Uterus (tissue), 4 donors: ENCODE measurements around the gene FBLN1. TPM values are rescaled to one million over a fixed set of nuclear protein-coding genes. Genes with fewer than 3 reads are reported as not detected.
"Not testable (repeated sequence)": the region's sequence is repeated elsewhere in the genome, so short reads cannot be mapped to it uniquely, and the experiment has no call there.

ENCODE experiments used
- DNase-seq, 2 donors: peaks; one replicate each; pipeline ENCODE4 v3.0.0-alpha.2; 2019 to 2020
- H3K27ac ChIP-seq, 2 donors: fragments of 200-600 bp; sonication (generic); 1 replicate in 1 of 2; 2 replicates in 1 of 2; pipeline ENCODE4 v1.5.1; 2016 to 2018
- H3K27me3 ChIP-seq, 2 donors: fragments of 200-600 bp; sonication (generic); one replicate each; pipeline ENCODE4 v1.5.1; 2018 to 2019; ENCODE audit warnings: control low read depth in 1 of 2
- H3K36me3 ChIP-seq, 2 donors: fragments of 200-600 bp; sonication (generic); one replicate each; pipeline ENCODE4 v1.5.1; 2019; ENCODE audit warnings: control low read depth in 1 of 2
- H3K4me1 ChIP-seq, 2 donors: fragments of 200-600 bp; sonication (generic); one replicate each; pipeline ENCODE4 v1.5.1; 2018 to 2019; ENCODE audit warnings: control low read depth in 1 of 2
- H3K4me3 ChIP-seq, 2 donors: fragments of 200-600 bp; sonication (generic); 1 replicate in 1 of 2; 2 replicates in 1 of 2; pipeline ENCODE4 v1.5.1; 2018 to 2019; ENCODE audit warnings: mild to moderate bottlenecking in 1 of 2
- H3K9me3 ChIP-seq, 2 donors: fragments of 200-600 bp; sonication (generic); one replicate each; pipeline ENCODE4 v1.5.1; 2019; ENCODE audit warnings: control low read depth in 1 of 2
- POLR2A ChIP-seq, 2 donors: fragments of 450-650 bp; IDR thresholded peaks; one replicate each; pipeline ENCODE4 v1.6.1; 2016; ENCODE audit warnings: antibody characterized with exemption in 2 of 2, mild to moderate bottlenecking in 1 of 2, moderate library complexity in 1 of 2
- intact Hi-C: fragments of 100-400 bp; cut with DNase I; formaldehyde crosslinking; loops from one replicate; pipeline ENCODE4 v1.15.1; 2023; ENCODE audit warnings: low total_unique reads
- total RNA-seq, 4 donors: library from RNA; depleted of rRNA in 3 of 4; stranded (reverse); fragments of >200 nt in 3 of 4; gene quantifications; one replicate each; pipeline versions ENCODE4 v1.1.0 to v1.2.4, GENCODE V29; 2014 to 2023
- TF ChIP-seq, protein P1 (sequence below), 4 experiments: fragments of 200-600 bp in 2 of 4; fragments of 450-650 bp in 2 of 4; sonication (generic) in 2 of 4; IDR thresholded peaks; one replicate each; pipeline ENCODE4 v1.5.1; 2016 to 2019; ENCODE audit warnings: antibody characterized with exemption in 4 of 4, mild to moderate bottlenecking in 2 of 4, moderate library complexity in 1 of 4
- donor health status: DM: yes; HTN: yes; CAD: no.

FBLN1 gene
- total RNA-seq, 4 donors from 2014 or later: 388 to 644 (median 479) TPM

DNA sequence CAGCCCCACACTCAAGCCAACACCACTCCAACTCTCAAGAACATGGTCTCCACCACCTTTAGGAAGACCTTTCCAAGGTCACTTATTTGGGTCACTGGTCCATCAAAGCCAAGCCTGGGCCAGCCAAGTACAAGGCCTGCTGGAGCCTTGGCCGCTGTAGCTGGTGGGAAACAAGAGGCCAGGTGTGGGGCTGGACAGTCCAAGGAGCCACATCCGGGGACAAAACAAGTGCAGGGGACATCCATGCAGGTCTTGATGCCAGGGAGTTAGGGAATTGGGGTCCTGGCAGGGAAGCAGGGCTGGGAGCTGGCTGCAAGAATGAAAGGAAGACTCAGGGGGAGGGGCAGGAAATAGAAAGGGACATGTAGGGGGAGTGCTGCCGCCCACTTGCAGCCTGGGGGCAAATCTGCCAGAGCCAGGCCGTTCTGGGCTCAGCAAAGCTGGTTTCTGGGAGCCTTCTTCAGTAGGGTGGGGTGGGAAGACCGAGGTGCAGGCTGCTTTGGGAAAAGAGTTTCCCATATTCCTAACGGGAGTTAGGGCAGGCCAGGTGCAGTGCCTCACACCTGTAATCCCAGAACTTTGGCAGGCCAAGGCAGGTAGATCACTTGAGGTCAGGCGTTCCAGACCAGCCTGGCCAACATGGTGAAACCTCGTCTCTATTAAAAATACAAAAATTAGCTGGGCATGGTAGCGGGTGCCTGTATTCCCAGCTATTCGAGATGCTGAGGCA is 99.5 kb downstream of the FBLN1 start:
- Histone ChIP-seq H3K9me3 (no peaks in the 10 kb centered on the region), H3K36me3 (no peaks in the 10 kb centered on the region), H3K27ac (no peak overlapping the region), H3K27me3 (no peaks in the 10 kb centered on the region), H3K4me3 (no peak overlapping the region), H3K4me1 (no peaks in the 10 kb centered on the region)
- TF ChIP-seq, protein P1, sequence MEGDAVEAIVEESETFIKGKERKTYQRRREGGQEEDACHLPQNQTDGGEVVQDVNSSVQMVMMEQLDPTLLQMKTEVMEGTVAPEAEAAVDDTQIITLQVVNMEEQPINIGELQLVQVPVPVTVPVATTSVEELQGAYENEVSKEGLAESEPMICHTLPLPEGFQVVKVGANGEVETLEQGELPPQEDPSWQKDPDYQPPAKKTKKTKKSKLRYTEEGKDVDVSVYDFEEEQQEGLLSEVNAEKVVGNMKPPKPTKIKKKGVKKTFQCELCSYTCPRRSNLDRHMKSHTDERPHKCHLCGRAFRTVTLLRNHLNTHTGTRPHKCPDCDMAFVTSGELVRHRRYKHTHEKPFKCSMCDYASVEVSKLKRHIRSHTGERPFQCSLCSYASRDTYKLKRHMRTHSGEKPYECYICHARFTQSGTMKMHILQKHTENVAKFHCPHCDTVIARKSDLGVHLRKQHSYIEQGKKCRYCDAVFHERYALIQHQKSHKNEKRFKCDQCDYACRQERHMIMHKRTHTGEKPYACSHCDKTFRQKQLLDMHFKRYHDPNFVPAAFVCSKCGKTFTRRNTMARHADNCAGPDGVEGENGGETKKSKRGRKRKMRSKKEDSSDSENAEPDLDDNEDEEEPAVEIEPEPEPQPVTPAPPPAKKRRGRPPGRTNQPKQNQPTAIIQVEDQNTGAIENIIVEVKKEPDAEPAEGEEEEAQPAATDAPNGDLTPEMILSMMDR (IDR thresholded peaks at IDR 0.05): no peak
- no peak for TF ChIP-seq POLR2A (IDR thresholded peaks at IDR 0.05)
- DNase-seq: no peak
- intact Hi-C loops: no loop called here

DNA sequence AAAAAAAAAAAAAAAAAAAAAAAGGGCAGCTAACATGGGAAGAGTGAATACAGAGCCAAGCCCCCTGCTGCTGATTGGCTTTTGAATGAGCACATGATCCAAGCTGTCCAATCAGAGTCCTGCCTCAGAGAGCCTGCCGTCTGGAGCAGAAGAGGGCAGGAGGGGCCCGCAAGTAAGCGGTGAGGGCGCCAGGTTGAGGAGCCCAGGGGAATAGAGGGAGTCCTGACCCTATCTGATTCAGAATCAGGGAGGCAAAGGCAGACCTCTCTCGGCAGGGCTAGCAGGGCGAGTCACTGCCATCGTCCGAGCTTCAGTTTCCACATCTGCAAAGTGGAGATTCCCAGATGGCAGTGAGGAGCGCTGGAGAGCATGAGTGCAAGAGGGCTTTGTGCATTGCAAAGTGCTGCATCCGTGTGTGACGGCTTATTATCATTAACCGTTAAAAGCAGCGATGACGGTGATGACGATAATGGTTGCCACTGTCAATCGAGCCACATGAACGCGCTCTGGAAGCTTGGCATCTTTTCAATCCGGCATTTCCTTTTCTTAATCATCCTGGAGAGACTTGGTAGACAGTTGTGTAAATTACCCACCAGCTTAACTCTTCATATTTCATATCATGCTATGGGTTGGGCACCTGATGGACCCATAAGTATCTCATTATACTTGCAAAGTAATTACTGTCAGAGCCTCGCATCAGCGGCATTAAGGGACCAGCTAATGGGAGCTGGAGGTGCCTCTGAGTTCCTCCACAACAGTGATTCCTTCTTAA is 100.3 kb downstream of the FBLN1 start:
- Histone ChIP-seq H3K27me3 (no peaks in the 10 kb centered on the region), H3K36me3 (no peaks in the 10 kb centered on the region), H3K9me3 (no peaks in the 10 kb centered on the region), H3K27ac (no peak overlapping the region), H3K4me3 (no peak overlapping the region), H3K4me1 (no peaks in the 10 kb centered on the region)
- intact Hi-C loops: no loop called here
- TF ChIP-seq, protein P1 (IDR thresholded peaks at IDR 0.05): no peak
- TF ChIP-seq POLR2A (IDR thresholded peaks at IDR 0.05): no peak
- no peak for DNase-seq

DNA sequence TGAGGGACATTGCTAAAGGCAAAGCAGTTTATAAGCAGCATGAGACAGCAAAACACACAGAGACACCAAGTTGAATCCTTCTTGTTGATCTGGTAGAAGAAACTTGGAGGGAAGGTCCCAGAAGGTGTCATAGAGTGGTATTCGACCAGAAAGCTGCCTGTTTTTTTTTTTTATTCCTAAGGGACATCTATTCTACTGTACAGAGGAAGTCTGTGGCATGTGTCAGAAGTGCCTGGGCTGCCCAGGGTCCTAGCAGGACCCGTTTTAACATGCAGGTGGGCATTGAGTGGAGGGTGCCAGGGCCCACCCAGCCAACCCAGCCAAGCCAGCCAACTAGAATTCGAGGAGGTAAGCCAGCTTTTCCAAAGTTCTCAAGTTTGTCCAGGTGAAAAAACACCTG is 100.9 kb downstream of the FBLN1 start:
- Histone ChIP-seq H3K27ac (no peak overlapping the region), H3K4me1 (no peaks in the 10 kb centered on the region), H3K9me3 (no peaks in the 10 kb centered on the region), H3K27me3 (no peaks in the 10 kb centered on the region), H3K36me3 (no peaks in the 10 kb centered on the region), H3K4me3 (no peak overlapping the region)
- intact Hi-C loops: no loop called here
- TF ChIP-seq POLR2A (IDR thresholded peaks at IDR 0.05): no peak
- TF ChIP-seq, protein P1 (IDR thresholded peaks at IDR 0.05): no peak
- no peak for DNase-seq

DNA sequence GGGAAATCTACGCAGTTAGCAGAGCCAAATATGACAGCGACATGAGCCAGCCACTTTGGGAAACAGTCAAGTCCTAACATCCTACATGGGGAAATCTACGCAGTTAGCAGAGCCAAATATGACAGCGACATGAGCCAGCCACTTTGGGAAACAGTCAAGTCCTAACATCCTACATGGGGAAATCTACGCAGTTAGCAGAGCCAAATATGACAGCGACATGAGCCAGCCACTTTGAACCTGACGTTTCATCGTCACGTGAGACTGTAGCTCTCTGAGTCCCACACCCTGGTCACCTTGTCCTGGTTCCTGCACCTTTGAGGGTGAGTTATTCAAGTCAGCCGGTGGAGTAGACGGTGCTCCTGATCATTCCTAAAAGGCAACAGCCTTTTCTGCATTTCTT is 105.4 kb downstream of the FBLN1 start:
- H3K36me3 ChIP-seq, H3K4me1 ChIP-seq, H3K27me3 ChIP-seq, DNase-seq, intact Hi-C loops, H3K9me3 ChIP-seq, H3K4me3 ChIP-seq, H3K27ac ChIP-seq: not testable (repeated sequence)

DNA sequence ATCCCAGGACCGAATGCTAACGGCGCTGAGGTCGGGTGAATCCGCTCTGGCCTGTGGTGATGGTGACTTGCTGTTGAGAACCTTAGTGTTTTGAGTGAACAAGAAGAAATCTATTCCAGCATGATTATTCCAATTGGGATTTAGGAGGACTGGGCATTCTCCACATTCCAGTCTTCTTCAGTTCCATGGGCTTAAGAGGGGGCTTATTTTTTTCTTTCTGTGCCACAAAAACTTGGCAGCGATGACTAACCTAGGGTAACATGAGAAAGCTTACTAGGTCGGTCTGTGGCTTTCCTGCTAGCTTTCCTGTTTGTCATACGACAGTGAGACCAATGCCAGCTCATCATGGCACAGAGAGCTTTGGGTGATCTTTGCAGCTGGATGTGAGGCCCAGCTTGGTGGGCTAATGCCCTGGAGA is 106.1 kb downstream of the FBLN1 start:
- Histone ChIP-seq H3K36me3 (no peaks in the 10 kb centered on the region), H3K27me3 (no peaks in the 10 kb centered on the region), H3K4me1 (no peaks in the 10 kb centered on the region), H3K27ac (no peak overlapping the region), H3K9me3 (no peaks in the 10 kb centered on the region), H3K4me3 (no peak overlapping the region)
- intact Hi-C loops: no loop called here
- TF ChIP-seq POLR2A (IDR thresholded peaks at IDR 0.05): no peak
- TF ChIP-seq, protein P1 (IDR thresholded peaks at IDR 0.05): no peak
- no peak for DNase-seq
